Measurements from ENCODE around the gene ECE1. TPM values are rescaled to one million over a fixed set of nuclear protein-coding genes. Genes with fewer than 3 reads are reported as not detected.

The ECE1 gene
- total and polyA plus RNA-seq, 2 experiments from 2014 or later = 82.3 to 100 TPM

- no peak for DNase-seq
- Histone ChIP-seq H3K4me1 (ENCODE audit: insufficient read depth) (peaks cover 17% of the 10 kb centered on the region), H3K79me2 (ENCODE audit: insufficient read depth) (peaks cover 65% of the 10 kb centered on the region), H3K36me3 (ENCODE audit: low read depth) (no peaks in the 10 kb centered on the region), H3F3A (ENCODE audit: insufficient read depth) (peaks cover 28% of the 10 kb centered on the region), H3K9me3 (ENCODE audit: low read depth) (no peaks in the 10 kb centered on the region), H3K4me2 (ENCODE audit: unreplicated experiment) (no peak overlapping the region), H3K9ac (no peak overlapping the region), H3K27me3 (replicated peaks; ENCODE audit: insufficient read depth) (no peaks in the 10 kb centered on the region), H3K4me3 (no peak overlapping the region), H4K20me1 (ENCODE audit: insufficient read depth) (no peaks in the 10 kb centered on the region), H3K9me2 (ENCODE audit: insufficient read depth) (no peaks in the 10 kb centered on the region), H3K27ac (no peak overlapping the region), H2AFZ (no peak overlapping the region)
- no peak for TF ChIP-seq EZH2phosphoT487 (IDR thresholded peaks at IDR 0.05; ENCODE audit: insufficient read depth, low read depth)
- TF ChIP-seq EZH2 (IDR thresholded peaks at IDR 0.05; ENCODE audit: insufficient read depth, poor library complexity, severe bottlenecking) = no peak
- in situ Hi-C loops (cut with MboI) = no loop called here
- 84% methylated on average over 9 of the region's 9 CpGs for WGBS, 2 experiments (ENCODE audit: low coverage in 1 of 2, low lambda C conversion rate in 2 of 2, missing lambda C conversion rate in 2 of 2)
Observed at GRCh38 chr1:21292984-21293536, 2.8 kb upstream of the ECE1 start.

DNA sequence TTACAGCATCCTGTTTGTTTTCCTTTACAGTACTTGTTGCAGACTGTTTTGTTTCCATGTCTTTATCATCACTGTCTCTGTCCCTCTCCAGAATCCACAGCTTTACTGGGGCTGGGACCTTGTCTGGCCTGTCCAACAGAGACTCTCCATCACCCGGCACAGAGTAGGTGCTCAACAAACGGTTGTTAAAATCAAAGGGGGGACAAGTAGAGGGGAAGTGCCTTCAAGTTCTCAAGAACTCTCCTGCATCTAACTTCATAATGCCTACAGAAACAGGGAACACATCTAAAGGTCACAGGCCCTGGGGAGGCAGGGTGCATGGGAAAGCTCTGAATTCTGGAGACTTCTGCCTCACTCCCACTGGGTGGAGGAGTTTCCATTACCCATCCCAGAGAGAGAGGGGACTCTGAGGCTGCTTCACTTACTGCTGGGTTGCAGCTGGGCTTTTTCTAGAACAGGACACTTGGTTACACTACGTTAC, 2.3 kb upstream of the ECE1 start:
- 82 to 84% methylated on average over 3 of the region's 3 CpGs for WGBS, 2 experiments (ENCODE audit: low coverage in 1 of 2, low lambda C conversion rate in 2 of 2, missing lambda C conversion rate in 2 of 2)
- Histone ChIP-seq H2AFZ (no peak overlapping the region), H4K20me1 (ENCODE audit: insufficient read depth) (no peaks in the 10 kb centered on the region), H3K27me3 (replicated peaks; ENCODE audit: insufficient read depth) (no peaks in the 10 kb centered on the region), H3F3A (ENCODE audit: insufficient read depth) (peaks cover 28% of the 10 kb centered on the region), H3K9ac (no peak overlapping the region), H3K4me2 (ENCODE audit: unreplicated experiment) (no peak overlapping the region), H3K27ac (no peak overlapping the region), H3K36me3 (ENCODE audit: low read depth) (no peaks in the 10 kb centered on the region), H3K9me3 (ENCODE audit: low read depth) (no peaks in the 10 kb centered on the region), H3K4me3 (no peak overlapping the region), H3K4me1 (ENCODE audit: insufficient read depth) (peaks cover 17% of the 10 kb centered on the region), H3K79me2 (ENCODE audit: insufficient read depth) (peaks cover 64% of the 10 kb centered on the region), H3K9me2 (ENCODE audit: insufficient read depth) (no peaks in the 10 kb centered on the region)
- in situ Hi-C loops (cut with MboI) = no loop called here
- no peak for TF ChIP-seq EZH2 (IDR thresholded peaks at IDR 0.05; ENCODE audit: insufficient read depth, poor library complexity, severe bottlenecking)
- DNase-seq = no peak

GRCh38 chr1:21291964-21292363, 1.7 kb upstream of the ECE1 start:
- Histone ChIP-seq H3K9me3 (ENCODE audit: low read depth) (no peaks in the 10 kb centered on the region), H3K4me3 (no peak overlapping the region), H3K36me3 (ENCODE audit: low read depth) (no peaks in the 10 kb centered on the region), H3K4me2 (ENCODE audit: unreplicated experiment) (no peak overlapping the region), H4K20me1 (ENCODE audit: insufficient read depth) (no peaks in the 10 kb centered on the region), H2AFZ (no peak overlapping the region), H3K79me2 (ENCODE audit: insufficient read depth) (peaks cover 63% of the 10 kb centered on the region), H3K27me3 (replicated peaks; ENCODE audit: insufficient read depth) (no peaks in the 10 kb centered on the region), H3K9me2 (ENCODE audit: insufficient read depth) (no peaks in the 10 kb centered on the region), H3K27ac (no peak overlapping the region), H3K4me1 (ENCODE audit: insufficient read depth) (peaks cover 17% of the 10 kb centered on the region), H3K9ac (no peak overlapping the region), H3F3A (ENCODE audit: insufficient read depth) (peaks cover 29% of the 10 kb centered on the region)
- DNase-seq = no peak
- TF ChIP-seq EZH2 (IDR thresholded peaks at IDR 0.05; ENCODE audit: insufficient read depth, poor library complexity, severe bottlenecking) (no peak), EZH2phosphoT487 (IDR thresholded peaks at IDR 0.05; ENCODE audit: insufficient read depth, low read depth) (no peak)
- in situ Hi-C loops (cut with MboI) = no loop called here
- 97 to 100% methylated on average over 7 of the region's 7 CpGs for WGBS, 2 experiments (ENCODE audit: low coverage in 1 of 2, low lambda C conversion rate in 2 of 2, missing lambda C conversion rate in 2 of 2)

GRCh38 chr1:21291184-21291583, 921 bp upstream of the ECE1 start:
- WGBS, 2 experiments (ENCODE audit: low coverage in 1 of 2, low lambda C conversion rate in 2 of 2, missing lambda C conversion rate in 2 of 2) = 90 to 96% methylated on average over 8 of the region's 8 CpGs
- DNase-seq = no peak
- H3K36me3 ChIP-seq (ENCODE audit: low read depth) = no peaks in the 10 kb centered on the region
- in situ Hi-C loops (cut with MboI) = no loop called here
- H3K4me2 ChIP-seq (ENCODE audit: unreplicated experiment) = no peak overlapping the region
- H4K20me1 ChIP-seq (ENCODE audit: insufficient read depth) = no peaks in the 10 kb centered on the region
- H3K27ac ChIP-seq = no peak overlapping the region
- peaks cover 37% of the 10 kb centered on the region for H3F3A ChIP-seq (ENCODE audit: insufficient read depth)
- TF ChIP-seq EZH2 (IDR thresholded peaks at IDR 0.05; ENCODE audit: insufficient read depth, poor library complexity, severe bottlenecking) (no peak), EZH2phosphoT487 (IDR thresholded peaks at IDR 0.05; ENCODE audit: insufficient read depth, low read depth) (no peak)
- peaks cover 63% of the 10 kb centered on the region for H3K79me2 ChIP-seq (ENCODE audit: insufficient read depth)
- H3K9ac ChIP-seq = no peak overlapping the region
- no peak overlapping the region for H3K4me3 ChIP-seq
- peaks cover 17% of the 10 kb centered on the region for H3K4me1 ChIP-seq (ENCODE audit: insufficient read depth)
- H3K9me2 ChIP-seq (ENCODE audit: insufficient read depth) = no peaks in the 10 kb centered on the region
- no peaks in the 10 kb centered on the region for H3K27me3 ChIP-seq (replicated peaks; ENCODE audit: insufficient read depth)
- no peak overlapping the region for H2AFZ ChIP-seq
- H3K9me3 ChIP-seq (ENCODE audit: low read depth) = no peaks in the 10 kb centered on the region
